ENCODE results near the gene SGK1.

The SGK1 gene

GRCh38 chr6:134174672-134175531 lies 143.0 kb downstream of the SGK1 start:
- Histone ChIP-seq H3K27ac (ENCODE audit: poor library complexity, severe bottlenecking) (peak overlapping the region; percentile 91), H3K27me3 (ENCODE audit: insufficient read depth, poor library complexity, severe bottlenecking) (no peaks in the 10 kb centered on the region), H3K9me3 (ENCODE audit: severe bottlenecking) (no peaks in the 10 kb centered on the region), H3K36me3 (ENCODE audit: low read depth) (peaks cover 46% of the 10 kb centered on the region), H3K4me1 (ENCODE audit: insufficient read depth, poor library complexity, severe bottlenecking) (peaks cover 37% of the 10 kb centered on the region), H3K4me3 (ENCODE audit: severe bottlenecking) (peak overlapping the region; percentile 60)
- no peak for TF ChIP-seq CTCF (IDR thresholded peaks at IDR 0.05; ENCODE audit: poor library complexity, severe bottlenecking)
- DNase-seq (ENCODE audit: low spot score), result peak; percentile 81
- peak; percentile 74 for ATAC-seq (ENCODE audit: low read depth)

GRCh38 chr6:134173936-134174671 lies 143.8 kb downstream of the SGK1 start:
- Histone ChIP-seq H3K27me3 (ENCODE audit: insufficient read depth, poor library complexity, severe bottlenecking) (no peaks in the 10 kb centered on the region), H3K36me3 (ENCODE audit: low read depth) (peaks cover 53% of the 10 kb centered on the region), H3K4me1 (ENCODE audit: insufficient read depth, poor library complexity, severe bottlenecking) (peaks cover 42% of the 10 kb centered on the region), H3K27ac (ENCODE audit: poor library complexity, severe bottlenecking) (peak overlapping the region; percentile 91), H3K9me3 (ENCODE audit: severe bottlenecking) (no peaks in the 10 kb centered on the region), H3K4me3 (ENCODE audit: severe bottlenecking) (peak overlapping the region; percentile 60)
- DNase-seq (ENCODE audit: low spot score), result no peak
- TF ChIP-seq CTCF (IDR thresholded peaks at IDR 0.05; ENCODE audit: poor library complexity, severe bottlenecking), result peak; percentile 95
- peak; percentile 30 for ATAC-seq (ENCODE audit: low read depth)

- Histone ChIP-seq H3K27ac (ENCODE audit: poor library complexity, severe bottlenecking) (peak overlapping the region; percentile 91), H3K4me3 (ENCODE audit: severe bottlenecking) (peak overlapping the region; percentile 60), H3K9me3 (ENCODE audit: severe bottlenecking) (no peaks in the 10 kb centered on the region), H3K4me1 (ENCODE audit: insufficient read depth, poor library complexity, severe bottlenecking) (peaks cover 47% of the 10 kb centered on the region), H3K27me3 (ENCODE audit: insufficient read depth, poor library complexity, severe bottlenecking) (no peaks in the 10 kb centered on the region), H3K36me3 (ENCODE audit: low read depth) (peaks cover 57% of the 10 kb centered on the region)
- ATAC-seq (ENCODE audit: low read depth), result no peak
- TF ChIP-seq CTCF (IDR thresholded peaks at IDR 0.05; ENCODE audit: poor library complexity, severe bottlenecking), result no peak
- no peak for DNase-seq (ENCODE audit: low spot score)
These were observed 144.6 kb downstream of the SGK1 start for GRCh38 chr6:134173366-134173725.

GRCh38 chr6:134172706-134173365 lies 145.1 kb downstream of the SGK1 start:
- Histone ChIP-seq H3K4me3 (ENCODE audit: severe bottlenecking) (peak overlapping the region; percentile 60), H3K9me3 (ENCODE audit: severe bottlenecking) (no peaks in the 10 kb centered on the region), H3K27me3 (ENCODE audit: insufficient read depth, poor library complexity, severe bottlenecking) (no peaks in the 10 kb centered on the region), H3K36me3 (ENCODE audit: low read depth) (peaks cover 57% of the 10 kb centered on the region), H3K27ac (ENCODE audit: poor library complexity, severe bottlenecking) (peak overlapping the region; percentile 91), H3K4me1 (ENCODE audit: insufficient read depth, poor library complexity, severe bottlenecking) (peaks cover 47% of the 10 kb centered on the region)
- no peak for TF ChIP-seq CTCF (IDR thresholded peaks at IDR 0.05; ENCODE audit: poor library complexity, severe bottlenecking)
- ATAC-seq (ENCODE audit: low read depth), result 0 out of 3 replicates have a peak, but pooled peaks have one; percentile 4
- no peak for DNase-seq (ENCODE audit: low spot score)

Measured in RWPE2 (cell line).